MM.1S (cell line): ENCODE results near the gene SLC8A1.

Experiments used
- DNase-seq: peaks from one replicate; pipeline ENCODE4 v3.0.0-alpha.2; 2015
- H2AFZ ChIP-seq: fragments of 300-600 bp; sonication (generic); 2 replicates; pipeline ENCODE4 v1.6.0; 2016; ENCODE audit warnings: antibody characterized with exemption, low read length
- H3F3A ChIP-seq: fragments of 300-600 bp; sonication (generic); 2 replicates; pipeline ENCODE4 v1.6.1; 2016; ENCODE audit warnings: mild to moderate bottlenecking, antibody characterized with exemption, low read length, moderate library complexity, mixed read lengths; ENCODE audit not compliant: insufficient read depth
- H3K27ac ChIP-seq: fragments of 300-600 bp; sonication (generic); 2 replicates; pipeline ENCODE4 v1.5.1; 2016; ENCODE audit warnings: mild to moderate bottlenecking, low read length
- H3K27me3 ChIP-seq: fragments of 300-600 bp; sonication (generic); replicated peaks from 2 replicates; pipeline ENCODE4 v1.6.0; 2016; ENCODE audit warnings: low read length; ENCODE audit not compliant: insufficient read depth
- H3K36me3 ChIP-seq: fragments of 300-600 bp; sonication (generic); replicated peaks from 2 replicates; pipeline ENCODE4 v1.6.1; 2016; ENCODE audit warnings: mild to moderate bottlenecking, low read length, mixed read lengths; ENCODE audit not compliant: insufficient read depth
- H3K4me1 ChIP-seq: fragments of 300-600 bp; sonication (generic); 2 replicates; pipeline ENCODE4 v1.6.1; 2016; ENCODE audit warnings: low read length, mixed read lengths
- H3K4me2 ChIP-seq: fragments of 300-600 bp; sonication (generic); 2 replicates; pipeline ENCODE4 v1.6.0; 2016; ENCODE audit warnings: low read depth, low read length
- H3K4me3 ChIP-seq: fragments of 300-600 bp; sonication (generic); 2 replicates; pipeline ENCODE4 v1.5.1; 2016; ENCODE audit warnings: low read length, mixed read lengths
- H3K79me2 ChIP-seq: fragments of 300-600 bp; sonication (generic); 2 replicates; pipeline ENCODE4 v1.6.1; 2016; ENCODE audit warnings: mixed run types, low read length, mixed read lengths
- H3K9ac ChIP-seq: fragments of 300-600 bp; sonication (generic); 2 replicates; pipeline ENCODE4 v1.6.1; 2016; ENCODE audit warnings: low read length, mixed read lengths
- H3K9me2 ChIP-seq: fragments of 300-600 bp; sonication (generic); replicated peaks from 2 replicates; pipeline ENCODE4 v1.6.1; 2016; ENCODE audit warnings: mild to moderate bottlenecking, low read length, mixed read lengths; ENCODE audit not compliant: insufficient read depth
- H3K9me3 ChIP-seq: fragments of 300-600 bp; sonication (generic); replicated peaks from 2 replicates; pipeline ENCODE4 v1.6.1; 2016; ENCODE audit warnings: mild to moderate bottlenecking, low read length, mixed read lengths; ENCODE audit not compliant: insufficient read depth
- H4K20me1 ChIP-seq: fragments of 300-600 bp; sonication (generic); 2 replicates; pipeline ENCODE4 v1.6.1; 2016; ENCODE audit warnings: mild to moderate bottlenecking, low read length, moderate library complexity, mixed read lengths; ENCODE audit not compliant: insufficient read depth
- EZH2 ChIP-seq: fragments of 300-600 bp; sonication (generic); optimal IDR thresholded peaks from 2 replicates; pipeline ENCODE3; 2017; ENCODE audit warnings: low read depth, mild to moderate bottlenecking, antibody characterized with exemption, low read length, mixed read lengths
- EZH2phosphoT487 ChIP-seq: fragments of 300-600 bp; sonication (generic); IDR thresholded peaks from 2 replicates; pipeline ENCODE4 v1.6.1; 2018; ENCODE audit warnings: antibody characterized with exemption, low read length
- TF ChIP-seq, protein P1 (sequence below): fragments of 300-600 bp; sonication (generic); IDR thresholded peaks from 2 replicates; pipeline ENCODE4 v1.5.1; 2016; ENCODE audit warnings: antibody characterized with exemption, low read length, mixed read lengths

SLC8A1 gene

DNA sequence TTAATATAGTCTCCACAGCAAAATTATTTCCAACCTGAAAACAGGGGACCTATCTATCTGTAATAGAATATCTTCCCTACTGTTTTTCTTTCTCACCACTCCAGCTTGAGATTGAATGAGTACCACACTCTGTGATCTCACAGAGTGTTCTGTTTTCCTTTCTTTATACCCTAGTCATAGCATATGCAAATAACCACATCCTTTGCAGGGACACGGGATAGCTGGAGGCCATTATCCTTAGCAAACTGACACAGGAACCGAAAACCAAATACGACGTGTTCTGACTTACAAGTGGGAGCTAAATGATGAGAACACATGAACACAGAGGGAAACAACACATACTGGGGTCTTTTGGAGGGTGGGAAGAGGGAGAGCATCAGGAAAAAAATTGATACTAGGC, 224.7 kb downstream of the SLC8A1 start:
- DNase-seq: no peak
- Histone ChIP-seq H3K36me3 (no peaks in the 10 kb centered on the region), H3F3A (no peaks in the 10 kb centered on the region), H4K20me1 (no peaks in the 10 kb centered on the region), H3K9me2 (no peaks in the 10 kb centered on the region), H2AFZ (no peak overlapping the region), H3K4me1 (no peaks in the 10 kb centered on the region), H3K79me2 (no peaks in the 10 kb centered on the region), H3K4me2 (no peak overlapping the region), H3K4me3 (no peak overlapping the region), H3K27me3 (no peaks in the 10 kb centered on the region), H3K9me3 (no peaks in the 10 kb centered on the region), H3K9ac (no peak overlapping the region), H3K27ac (no peak overlapping the region)
- TF ChIP-seq, protein P1, sequence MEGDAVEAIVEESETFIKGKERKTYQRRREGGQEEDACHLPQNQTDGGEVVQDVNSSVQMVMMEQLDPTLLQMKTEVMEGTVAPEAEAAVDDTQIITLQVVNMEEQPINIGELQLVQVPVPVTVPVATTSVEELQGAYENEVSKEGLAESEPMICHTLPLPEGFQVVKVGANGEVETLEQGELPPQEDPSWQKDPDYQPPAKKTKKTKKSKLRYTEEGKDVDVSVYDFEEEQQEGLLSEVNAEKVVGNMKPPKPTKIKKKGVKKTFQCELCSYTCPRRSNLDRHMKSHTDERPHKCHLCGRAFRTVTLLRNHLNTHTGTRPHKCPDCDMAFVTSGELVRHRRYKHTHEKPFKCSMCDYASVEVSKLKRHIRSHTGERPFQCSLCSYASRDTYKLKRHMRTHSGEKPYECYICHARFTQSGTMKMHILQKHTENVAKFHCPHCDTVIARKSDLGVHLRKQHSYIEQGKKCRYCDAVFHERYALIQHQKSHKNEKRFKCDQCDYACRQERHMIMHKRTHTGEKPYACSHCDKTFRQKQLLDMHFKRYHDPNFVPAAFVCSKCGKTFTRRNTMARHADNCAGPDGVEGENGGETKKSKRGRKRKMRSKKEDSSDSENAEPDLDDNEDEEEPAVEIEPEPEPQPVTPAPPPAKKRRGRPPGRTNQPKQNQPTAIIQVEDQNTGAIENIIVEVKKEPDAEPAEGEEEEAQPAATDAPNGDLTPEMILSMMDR: no peak
- TF ChIP-seq EZH2phosphoT487: no peak
- TF ChIP-seq EZH2: no peak

DNA sequence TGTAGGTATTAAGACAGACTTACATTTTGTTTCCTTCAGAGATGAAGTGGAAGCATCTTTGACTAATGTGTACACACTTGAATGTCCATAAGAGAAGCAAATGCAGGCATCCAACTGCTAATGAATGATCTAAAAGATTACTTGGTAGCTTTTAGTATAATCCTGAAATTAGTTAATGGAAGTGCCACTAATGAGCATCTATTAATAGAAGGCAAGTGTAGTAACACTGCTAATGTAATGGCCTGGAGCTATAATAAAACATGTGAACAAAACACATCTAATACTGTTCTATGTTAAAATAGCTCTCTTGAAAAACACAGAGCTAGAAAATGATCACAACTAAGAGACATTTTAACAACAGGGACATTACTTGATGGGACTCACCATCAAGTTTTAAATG, 225.3 kb downstream of the SLC8A1 start:
- Histone ChIP-seq H3K4me1 (no peaks in the 10 kb centered on the region), H2AFZ (no peak overlapping the region), H3K27me3 (no peaks in the 10 kb centered on the region), H4K20me1 (no peaks in the 10 kb centered on the region), H3K9ac (no peak overlapping the region), H3K9me3 (no peaks in the 10 kb centered on the region), H3F3A (no peaks in the 10 kb centered on the region), H3K36me3 (no peaks in the 10 kb centered on the region), H3K79me2 (no peaks in the 10 kb centered on the region), H3K9me2 (no peaks in the 10 kb centered on the region), H3K4me3 (no peak overlapping the region), H3K27ac (no peak overlapping the region), H3K4me2 (no peak overlapping the region)
- no peak for TF ChIP-seq EZH2
- no peak for TF ChIP-seq EZH2phosphoT487
- TF ChIP-seq, protein P1: no peak
- DNase-seq: no peak

DNA sequence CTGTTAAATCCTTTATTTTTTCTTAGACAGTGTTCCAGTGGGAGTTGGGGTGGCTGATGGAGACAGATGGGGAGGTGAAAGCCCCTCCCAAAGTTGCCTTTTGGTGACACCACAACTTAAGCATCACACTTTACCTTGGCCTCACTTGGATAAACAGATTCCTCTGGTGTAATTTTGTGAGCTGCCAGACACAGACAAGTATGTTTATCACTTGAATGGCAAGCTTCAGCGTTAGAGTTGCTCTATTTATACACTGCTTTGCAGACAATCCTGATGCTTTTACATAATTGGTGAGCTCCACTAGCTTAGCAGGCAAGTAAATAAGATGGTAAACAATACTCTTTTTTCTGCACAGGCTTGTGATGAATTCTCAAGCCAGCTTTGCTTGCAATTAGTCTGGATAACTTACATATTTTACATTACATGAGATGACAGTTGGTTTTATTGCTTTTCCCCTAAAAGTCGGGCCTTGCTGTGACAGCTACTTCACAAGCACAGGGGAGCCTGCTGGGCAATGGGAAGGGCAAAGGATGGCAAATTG, 226.2 kb downstream of the SLC8A1 start:
- H3K4me1 ChIP-seq: no peaks in the 10 kb centered on the region
- no peaks in the 10 kb centered on the region for H3F3A ChIP-seq
- H3K9me2 ChIP-seq: no peaks in the 10 kb centered on the region
- H3K4me3 ChIP-seq: no peak overlapping the region
- no peaks in the 10 kb centered on the region for H3K9me3 ChIP-seq
- no peak overlapping the region for H2AFZ ChIP-seq
- no peaks in the 10 kb centered on the region for H3K27me3 ChIP-seq
- TF ChIP-seq EZH2phosphoT487: no peak
- TF ChIP-seq, protein P1: no peak
- TF ChIP-seq EZH2: no peak
- DNase-seq: no peak
- H3K36me3 ChIP-seq: no peaks in the 10 kb centered on the region
- no peak overlapping the region for H3K9ac ChIP-seq
- H3K4me2 ChIP-seq: no peak overlapping the region
- no peaks in the 10 kb centered on the region for H4K20me1 ChIP-seq
- H3K27ac ChIP-seq: no peak overlapping the region
- no peaks in the 10 kb centered on the region for H3K79me2 ChIP-seq
